ENCODE results near the gene P2RY2. TPM values are rescaled to one million over a fixed set of nuclear protein-coding genes. Genes with fewer than 3 reads are reported as not detected.
A peak's percentile ranks its signal among the peaks of the same experiment; 100 is the strongest.

P2RY2 gene
- polyA plus RNA-seq, 3 donors = 2.8 to 24.1 (median 12.7) TPM

- H3K4me1 Mint-ChIP-seq = peaks cover 16% of the 10 kb centered on the region
- H3K27me3 Mint-ChIP-seq (ENCODE audit: low read depth in 3 of 3) = peaks cover 0 to 4% (median 4%) of the 10 kb centered on the region in 3 donors
- no peaks in the 10 kb centered on the region for H4K20me1 ChIP-seq (ENCODE audit: insufficient read depth, low read length)
- H3K79me2 ChIP-seq (ENCODE audit: insufficient read depth, low read length) = no peaks in the 10 kb centered on the region
- peak overlapping the region in 1 of 7 donors; percentile 1 for H3K27ac Mint-ChIP-seq
- no peaks in the 10 kb centered on the region for H3K27me3 ChIP-seq (ENCODE audit: control insufficient read depth in 2 of 2, insufficient read depth in 2 of 2, low read length in 2 of 2)
- intact Hi-C loops (cut with micrococcal nuclease) = loop anchor here (2.0 to 10.0 kb wide), 6 partner anchors 256 to 494 kb away; no protein-coding TSS in a partner anchor
- no peak overlapping the region for H3K4me3 ChIP-seq (replicated peaks in 1 of 3; ENCODE audit: low read depth in 2 of 3, low read length in 3 of 3)
- no peak overlapping the region for H3K4me3 Mint-ChIP-seq
- H3K9me3 ChIP-seq (replicated peaks in 1 of 2; ENCODE audit: control insufficient read depth in 1 of 2, insufficient read depth in 1 of 2, low read length in 2 of 2) = no peaks in the 10 kb centered on the region
- no peak overlapping the region for H3K27ac ChIP-seq (ENCODE audit: low read depth in 1 of 2, low read length in 2 of 2)
- no peak for DNase-seq
- H2AFZ ChIP-seq (ENCODE audit: insufficient read depth, low read depth, low read length, poor library complexity, severe bottlenecking) = no peak overlapping the region
- no peaks in the 10 kb centered on the region for H3K36me3 Mint-ChIP-seq
- H3K36me3 ChIP-seq (replicated peaks in 1 of 2; ENCODE audit: control insufficient read depth in 1 of 2, insufficient read depth in 2 of 2, low read length in 2 of 2) = no peaks in the 10 kb centered on the region
- peaks cover 0 to 3% (median 0%) of the 10 kb centered on the region in 7 donors for H3K9me3 Mint-ChIP-seq
- no peak for TF ChIP-seq CTCF (IDR thresholded peaks at IDR 0.05)
- H3K4me2 ChIP-seq (replicated peaks; ENCODE audit: extremely low read depth, low read length, poor library complexity, severe bottlenecking) = no peak overlapping the region
- peaks cover 7 to 9% of the 10 kb centered on the region in 2 donors for H3K4me1 ChIP-seq (ENCODE audit: control insufficient read depth in 1 of 2, insufficient read depth in 2 of 2, low read length in 2 of 2)
- H3K9ac ChIP-seq (ENCODE audit: insufficient read depth, low read length, poor library complexity, severe bottlenecking) = no peak overlapping the region
- WGBS (ENCODE audit: insufficient coverage) = 100% methylated on average over 1 of the region's 4 CpGs
Measured at GRCh38 chr11:73178681-73179080, 39.4 kb upstream of the P2RY2 start.

- Histone ChIP-seq H3K9ac (ENCODE audit: insufficient read depth, low read length, poor library complexity, severe bottlenecking) (no peak overlapping the region), H3K4me2 (replicated peaks; ENCODE audit: extremely low read depth, low read length, poor library complexity, severe bottlenecking) (no peak overlapping the region), H3K9me3 (replicated peaks in 1 of 2; ENCODE audit: control insufficient read depth in 1 of 2, insufficient read depth in 1 of 2, low read length in 2 of 2) (no peaks in the 10 kb centered on the region), H3K27me3 (ENCODE audit: control insufficient read depth in 2 of 2, insufficient read depth in 2 of 2, low read length in 2 of 2) (no peaks in the 10 kb centered on the region), H3K4me1 (ENCODE audit: control insufficient read depth in 1 of 2, insufficient read depth in 2 of 2, low read length in 2 of 2) (peaks cover 36 to 37% of the 10 kb centered on the region in 2 donors), H3K4me3 (replicated peaks in 1 of 3; ENCODE audit: low read depth in 2 of 3, low read length in 3 of 3) (no peak overlapping the region), H3K27ac (ENCODE audit: low read depth in 1 of 2, low read length in 2 of 2) (no peak overlapping the region), H2AFZ (ENCODE audit: insufficient read depth, low read depth, low read length, poor library complexity, severe bottlenecking) (no peak overlapping the region), H3K79me2 (ENCODE audit: insufficient read depth, low read length) (peaks cover 23% of the 10 kb centered on the region), H3K36me3 (replicated peaks in 1 of 2; ENCODE audit: control insufficient read depth in 1 of 2, insufficient read depth in 2 of 2, low read length in 2 of 2) (no peaks in the 10 kb centered on the region), H4K20me1 (ENCODE audit: insufficient read depth, low read length) (no peaks in the 10 kb centered on the region)
- WGBS (ENCODE audit: insufficient coverage) = 58% methylated on average over 3 of the region's 3 CpGs
- peaks cover 36% of the 10 kb centered on the region for H3K4me1 Mint-ChIP-seq
- no peak for TF ChIP-seq CTCF (IDR thresholded peaks at IDR 0.05)
- intact Hi-C loops (cut with micrococcal nuclease) = no loop called here
- H3K36me3 Mint-ChIP-seq = no peaks in the 10 kb centered on the region
- H3K27ac Mint-ChIP-seq = no peak overlapping the region
- H3K27me3 Mint-ChIP-seq (ENCODE audit: low read depth in 3 of 3) = peaks cover 0 to 4% (median 3%) of the 10 kb centered on the region in 3 donors
- DNase-seq = no peak
- peaks cover 0 to 3% (median 0%) of the 10 kb centered on the region in 7 donors for H3K9me3 Mint-ChIP-seq
- H3K4me3 Mint-ChIP-seq = peak overlapping the region in 1 of 2 donors; percentile 37
Measured at GRCh38 chr11:73182824-73183321, 35.2 kb upstream of the P2RY2 start.

Measured in CD14-positive monocyte (primary cell).